ENCODE results near the gene TMEM95. TPM values are rescaled to one million over a fixed set of nuclear protein-coding genes. Genes with fewer than 3 reads are reported as not detected.
"Not testable (repeated sequence)": the region's sequence is repeated elsewhere in the genome, so short reads cannot be mapped to it uniquely, and the experiment has no call there.

Gene TMEM95
- total and polyA plus RNA-seq, 2 experiments from 2014 or later = not detected

GRCh38 chr17:7336240-7337175 lies 18.4 kb upstream of the TMEM95 start, which contains the start of gene ACAP1:
Gene ACAP1 (plus strand): TSS chr17:7336529. CDS start chr17:7336735, 206 bp downstream.
- DNase-seq (ENCODE audit: low read depth in 1 of 2, low spot score in 1 of 2) = no peak
- Histone ChIP-seq H3K4me1 (ENCODE audit: low read depth) (peaks cover 7% of the 10 kb centered on the region), H3K27ac (no peak within 1 kb of the TSS), H3K9me3 (ENCODE audit: low read depth) (no peaks in the 10 kb centered on the region), H3K36me3 (no peaks in the 10 kb centered on the region), H3K27me3 (no peaks in the 10 kb centered on the region), H3K4me3 (no peak within 1 kb of the TSS)
- no peak for TF ChIP-seq CTCF (IDR thresholded peaks at IDR 0.05; ENCODE audit: low read depth, low read length)

- not testable (repeated sequence) for H3K9me3 ChIP-seq (ENCODE audit: low read depth)
These were observed 17.4 kb upstream of the TMEM95 start for GRCh38 chr17:7337600-7337999.

GRCh38 chr17:7340179-7340578 lies 14.8 kb upstream of the TMEM95 start:
- no peaks in the 10 kb centered on the region for H3K9me3 ChIP-seq (ENCODE audit: low read depth)
- no peak overlapping the region for H3K4me3 ChIP-seq

More at GRCh38 chr17:7337600-7337999, 17.4 kb upstream of the TMEM95 start:
- not testable (repeated sequence) for H3K27me3 ChIP-seq; DNase-seq (ENCODE audit: low read depth in 1 of 2, low spot score in 1 of 2); H3K4me1 ChIP-seq (ENCODE audit: low read depth); H3K36me3 ChIP-seq; H3K4me3 ChIP-seq; H3K27ac ChIP-seq

DNA sequence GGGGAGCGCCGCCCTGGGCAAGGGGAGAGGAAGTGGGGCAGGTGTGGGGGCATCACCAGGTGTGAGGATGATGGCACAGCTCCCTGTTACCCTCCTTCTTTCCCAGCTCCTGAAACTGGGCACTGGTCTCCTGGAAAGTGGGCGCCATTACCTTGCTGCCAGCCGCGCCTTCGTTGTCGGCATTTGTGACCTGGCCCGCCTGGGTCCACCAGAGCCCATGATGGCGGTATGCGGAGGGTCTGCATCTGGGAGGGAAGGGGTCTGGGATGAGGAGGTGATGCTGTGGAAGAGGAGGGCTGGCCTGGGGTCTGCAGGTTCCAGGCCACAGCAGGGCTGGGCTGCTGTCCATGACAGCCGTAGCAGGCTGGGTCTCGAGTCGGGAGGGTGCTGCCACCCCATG lies 13.1 kb upstream of the TMEM95 start:
- H3K27ac ChIP-seq = no peak overlapping the region
- H3K36me3 ChIP-seq = no peaks in the 10 kb centered on the region
- H3K4me3 ChIP-seq = no peak overlapping the region
- DNase-seq (ENCODE audit: low read depth in 1 of 2, low spot score in 1 of 2) = no peak
- H3K27me3 ChIP-seq = no peaks in the 10 kb centered on the region
- H3K9me3 ChIP-seq (ENCODE audit: low read depth) = no peaks in the 10 kb centered on the region
- TF ChIP-seq CTCF (IDR thresholded peaks at IDR 0.05; ENCODE audit: low read depth, low read length) = no peak
- no peaks in the 10 kb centered on the region for H3K4me1 ChIP-seq (ENCODE audit: low read depth)

More at GRCh38 chr17:7340179-7340578, 14.8 kb upstream of the TMEM95 start:
- H3K27me3 ChIP-seq = no peaks in the 10 kb centered on the region
- H3K4me1 ChIP-seq (ENCODE audit: low read depth) = no peaks in the 10 kb centered on the region
- H3K36me3 ChIP-seq = no peaks in the 10 kb centered on the region
- no peak for DNase-seq (ENCODE audit: low read depth in 1 of 2, low spot score in 1 of 2)
- TF ChIP-seq CTCF (IDR thresholded peaks at IDR 0.05; ENCODE audit: low read depth, low read length) = no peak
- H3K27ac ChIP-seq = no peak overlapping the region

- Histone ChIP-seq H3K4me3 (no peak overlapping the region), H3K27ac (no peak overlapping the region), H3K9me3 (ENCODE audit: low read depth) (no peaks in the 10 kb centered on the region), H3K4me1 (ENCODE audit: low read depth) (peaks cover 2% of the 10 kb centered on the region), H3K36me3 (no peaks in the 10 kb centered on the region), H3K27me3 (no peaks in the 10 kb centered on the region)
- DNase-seq (ENCODE audit: low read depth in 1 of 2, low spot score in 1 of 2) = no peak
- no peak for TF ChIP-seq CTCF (IDR thresholded peaks at IDR 0.05; ENCODE audit: low read depth, low read length)
These were observed 11.7 kb upstream of the TMEM95 start for GRCh38 chr17:7343250-7343649.

Measured in cardiac muscle cell (in vitro differentiated cells and primary cell).